ENCODE results near the gene CLNK.

DNA sequence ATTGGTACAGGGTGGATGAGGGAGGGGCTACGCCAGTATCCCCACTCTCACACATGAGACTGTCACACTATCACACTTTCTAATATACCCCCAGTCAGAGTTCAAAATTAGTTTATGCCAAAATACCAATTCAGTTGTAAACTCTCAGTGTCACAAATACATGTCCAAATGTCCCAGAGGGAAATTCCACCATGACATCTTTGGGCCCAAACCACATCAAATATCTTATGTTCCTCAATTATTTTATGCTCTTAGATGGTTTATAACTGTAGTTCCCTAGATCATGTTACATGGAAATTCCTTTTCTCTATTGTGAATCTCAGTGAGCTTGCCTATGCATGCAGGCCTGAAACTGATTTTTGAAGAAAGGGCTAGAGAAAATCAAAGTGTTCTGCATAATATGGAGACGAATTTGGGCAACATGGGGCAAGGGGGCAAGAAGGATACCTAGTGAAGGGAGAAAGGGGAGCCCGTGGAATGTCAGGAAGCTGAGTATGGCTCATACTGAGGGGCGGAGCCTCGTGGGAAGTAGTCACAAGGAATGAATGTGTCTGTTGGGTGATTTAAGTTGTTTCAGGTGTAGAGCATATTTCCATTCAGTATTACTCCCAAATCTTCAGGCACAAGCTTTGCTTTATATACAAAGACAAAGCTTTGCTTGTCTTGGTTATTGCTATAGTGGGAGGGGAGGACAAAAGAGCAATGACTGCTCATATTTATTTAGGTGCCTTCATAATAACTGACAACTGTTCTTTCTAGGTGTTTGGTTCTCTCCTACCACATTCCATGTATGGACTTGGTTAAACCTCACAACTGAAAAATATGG is 40.8 kb downstream of the CLNK start:
- TF ChIP-seq, protein P1, sequence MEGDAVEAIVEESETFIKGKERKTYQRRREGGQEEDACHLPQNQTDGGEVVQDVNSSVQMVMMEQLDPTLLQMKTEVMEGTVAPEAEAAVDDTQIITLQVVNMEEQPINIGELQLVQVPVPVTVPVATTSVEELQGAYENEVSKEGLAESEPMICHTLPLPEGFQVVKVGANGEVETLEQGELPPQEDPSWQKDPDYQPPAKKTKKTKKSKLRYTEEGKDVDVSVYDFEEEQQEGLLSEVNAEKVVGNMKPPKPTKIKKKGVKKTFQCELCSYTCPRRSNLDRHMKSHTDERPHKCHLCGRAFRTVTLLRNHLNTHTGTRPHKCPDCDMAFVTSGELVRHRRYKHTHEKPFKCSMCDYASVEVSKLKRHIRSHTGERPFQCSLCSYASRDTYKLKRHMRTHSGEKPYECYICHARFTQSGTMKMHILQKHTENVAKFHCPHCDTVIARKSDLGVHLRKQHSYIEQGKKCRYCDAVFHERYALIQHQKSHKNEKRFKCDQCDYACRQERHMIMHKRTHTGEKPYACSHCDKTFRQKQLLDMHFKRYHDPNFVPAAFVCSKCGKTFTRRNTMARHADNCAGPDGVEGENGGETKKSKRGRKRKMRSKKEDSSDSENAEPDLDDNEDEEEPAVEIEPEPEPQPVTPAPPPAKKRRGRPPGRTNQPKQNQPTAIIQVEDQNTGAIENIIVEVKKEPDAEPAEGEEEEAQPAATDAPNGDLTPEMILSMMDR (IDR thresholded peaks at IDR 0.05; ENCODE audit: low read depth, low read length, missing input control): no peak
- no peak for TF ChIP-seq JUND (IDR thresholded peaks at IDR 0.05)
- no peak for TF ChIP-seq RXRA (IDR thresholded peaks at IDR 0.05)
- no peak for TF ChIP-seq TAF1 (conservative IDR thresholded peaks at IDR 0.05)
- TF ChIP-seq, protein P2, sequence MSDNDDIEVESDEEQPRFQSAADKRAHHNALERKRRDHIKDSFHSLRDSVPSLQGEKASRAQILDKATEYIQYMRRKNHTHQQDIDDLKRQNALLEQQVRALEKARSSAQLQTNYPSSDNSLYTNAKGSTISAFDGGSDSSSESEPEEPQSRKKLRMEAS (IDR thresholded peaks at IDR 0.05): no peak
